ENCODE data around the gene RNF224. TPM values are rescaled to one million over a fixed set of nuclear protein-coding genes. Genes with fewer than 3 reads are reported as not detected.

The RNF224 gene
- total RNA-seq, 6 experiments from 2014 or later = not detected

GRCh38 chr9:137198051-137198901 is 29.0 kb upstream of the RNF224 start:
- peak; percentile 2 to 38 (median 13) for ATAC-seq
- peaks cover 0 to 75% (median 27%) of the 10 kb centered on the region in 4 donors for H3K4me1 ChIP-seq
- TF ChIP-seq CTCF (IDR thresholded peaks at IDR 0.05) (no peak), POLR2A (IDR thresholded peaks at IDR 0.05) (peak; percentile 18)

GRCh38 chr9:137198902-137199283 is 28.4 kb upstream of the RNF224 start:
- intact Hi-C loops (cut with DNase I) = no loop called here
- H3K36me3 ChIP-seq = no peaks in the 10 kb centered on the region
- no peaks in the 10 kb centered on the region for H3K27me3 ChIP-seq
- H3K27ac ChIP-seq = peak overlapping the region; percentile 56 to 71 (median 60)
- TF ChIP-seq POLR2A (IDR thresholded peaks at IDR 0.05) (no peak), CTCF (IDR thresholded peaks at IDR 0.05) (no peak)
- peaks cover 0 to 79% (median 30%) of the 10 kb centered on the region in 4 donors for H3K4me1 ChIP-seq
- WGBS (ENCODE audit: insufficient coverage, low coverage, low lambda C conversion rate, missing lambda C conversion rate) = 0% methylated on average over 1 of the region's 11 CpGs
- no peak for DNase-seq
- H3K9me3 ChIP-seq = no peaks in the 10 kb centered on the region
- H3K4me3 ChIP-seq = peak overlapping the region; percentile 54 to 73 (median 57)
- peak in 1 of 4 donors; percentile 0 for ATAC-seq

More at GRCh38 chr9:137198051-137198901, 29.0 kb upstream of the RNF224 start:
- intact Hi-C loops (cut with DNase I) = no loop called here
- no peaks in the 10 kb centered on the region for H3K9me3 ChIP-seq
- peak overlapping the region; percentile 56 to 72 (median 71) for H3K27ac ChIP-seq
- no peaks in the 10 kb centered on the region for H3K36me3 ChIP-seq
- H3K27me3 ChIP-seq = no peaks in the 10 kb centered on the region
- peak overlapping the region; percentile 54 to 73 (median 57) for H3K4me3 ChIP-seq
- WGBS (ENCODE audit: insufficient coverage, low coverage, low lambda C conversion rate, missing lambda C conversion rate) = 33% methylated on average over 1 of the region's 19 CpGs
- peak; percentile 78 to 79 (median 78) for DNase-seq

GRCh38 chr9:137199411-137200121 is 27.7 kb upstream of the RNF224 start:
- Histone ChIP-seq H3K36me3 (no peaks in the 10 kb centered on the region), H3K9me3 (no peaks in the 10 kb centered on the region), H3K4me3 (peak overlapping the region; percentile 54 to 73 (median 57)), H3K27me3 (no peaks in the 10 kb centered on the region), H3K4me1 (peaks cover 0 to 79% (median 30%) of the 10 kb centered on the region in 4 donors), H3K27ac (peak overlapping the region; percentile 56 to 71 (median 60))
- ATAC-seq (no peak), DNase-seq (no peak)
- intact Hi-C loops (cut with DNase I) = no loop called here
- TF ChIP-seq POLR2A (IDR thresholded peaks at IDR 0.05) (no peak), CTCF (IDR thresholded peaks at IDR 0.05) (no peak)
- WGBS (ENCODE audit: insufficient coverage, low coverage, low lambda C conversion rate, missing lambda C conversion rate) = 9% methylated on average over 8 of the region's 51 CpGs

- Histone ChIP-seq H3K36me3 (no peaks in the 10 kb centered on the region), H3K4me3 (peak within 1 kb of the TSS; percentile 54 to 73 (median 57)), H3K9me3 (no peaks in the 10 kb centered on the region), H3K27me3 (no peaks in the 10 kb centered on the region), H3K4me1 (peaks cover 0 to 73% (median 27%) of the 10 kb centered on the region in 4 donors), H3K27ac (peak within 1 kb of the TSS; percentile 18 to 84 (median 74))
- intact Hi-C loops (cut with DNase I) = no loop called here
- DNase-seq (peak; percentile 99 to 100 (median 100)), ATAC-seq (peak; percentile 81 to 95 (median 88))
- peak; percentile 99 for TF ChIP-seq POLR2A (IDR thresholded peaks at IDR 0.05)
- no peak for TF ChIP-seq CTCF (IDR thresholded peaks at IDR 0.05)
- no CpG with 5 or more reads among the region's 118 CpGs for WGBS (ENCODE audit: insufficient coverage, low coverage, low lambda C conversion rate, missing lambda C conversion rate)
Observed at GRCh38 chr9:137200311-137201204, 26.7 kb upstream of the RNF224 start, which contains the start of gene TPRN. Gene TPRN (minus strand): TSS chr9:137200741. CDS start chr9:137200711, 30 bp downstream.
